HG02610 (cell line): Measurements from ENCODE around the gene RGL2.
"Not testable (repeated sequence)": the region's sequence is repeated elsewhere in the genome, so short reads cannot be mapped to it uniquely, and the experiment has no call there.

Source experiments
- ATAC-seq: cut with Tn5 transposase; IDR thresholded peaks from one replicate; pipeline ENCODE4 v1.9.1; 2021; ENCODE audit warnings: mild to moderate bottlenecking, moderate library complexity; ENCODE audit not compliant: unreplicated experiment

The RGL2 gene

GRCh38 chr6:33294086-33294823 lies 4.5 kb downstream of the RGL2 start:
- no peak for ATAC-seq

GRCh38 chr6:33292996-33293682 lies 5.6 kb downstream of the RGL2 start:
- no peak for ATAC-seq

GRCh38 chr6:33290459-33290858 lies 8.3 kb downstream of the RGL2 start:
- ATAC-seq = no peak

GRCh38 chr6:33289784-33290315 lies 8.9 kb downstream of the RGL2 start:
- no peak for ATAC-seq

GRCh38 chr6:33288921-33289783 lies 9.6 kb downstream of the RGL2 start, which contains the start of the genes PFDN6 and WDR46:
TSS of gene PFDN6 (plus strand) at chr6:33289601. CDS start at chr6:33289857, 256 bp downstream.
TSS of gene WDR46 (minus strand) at chr6:33289239. CDS start at chr6:33289170, 69 bp downstream.
- peak; percentile 83 for ATAC-seq

GRCh38 chr6:33288141-33288920 lies 10.4 kb downstream of the RGL2 start:
- peak; percentile 5 for ATAC-seq

- ATAC-seq = no peak
These were observed 11.5 kb downstream of the RGL2 start for GRCh38 chr6:33286946-33287914.

- ATAC-seq = not testable (repeated sequence)
These were observed 13.5 kb downstream of the RGL2 start for GRCh38 chr6:33285214-33285613.

- no peak for ATAC-seq
These were observed 18.2 kb downstream of the RGL2 start for GRCh38 chr6:33280539-33280938.

- ATAC-seq = no peak
These were observed 18.7 kb downstream of the RGL2 start for GRCh38 chr6:33279971-33280511.

GRCh38 chr6:33279257-33279695 lies 19.5 kb downstream of the RGL2 start:
- ATAC-seq = no peak

GRCh38 chr6:33278810-33279209 lies 19.9 kb downstream of the RGL2 start:
- no peak for ATAC-seq

GRCh38 chr6:33278392-33278741 lies 20.4 kb downstream of the RGL2 start:
- no peak for ATAC-seq

GRCh38 chr6:33277663-33278391 lies 20.9 kb downstream of the RGL2 start:
- ATAC-seq = no peak

- ATAC-seq = peak; percentile 46
These were observed 21.7 kb downstream of the RGL2 start, which contains the start of gene B3GALT4 for GRCh38 chr6:33276864-33277662. TSS of gene B3GALT4 (plus strand) at chr6:33277123. CDS start at chr6:33277420, 297 bp downstream.

GRCh38 chr6:33276581-33276863 lies 22.2 kb downstream of the RGL2 start:
- ATAC-seq = no peak

- not testable (repeated sequence) for ATAC-seq
These were observed 22.8 kb downstream of the RGL2 start for GRCh38 chr6:33275795-33276580.
